Stimulated activated effector memory CD8-positive, alpha-beta T cell treated with anti-CD3 and anti-CD28 coated beads, Interleukin-12 subunit alpha, Interleukin-12 subunit beta, amount 100 ng/mL, for 72 hours (primary cell): Measurements from ENCODE around the gene ANKIB1.

ENCODE experiments used
- ATAC-seq: fragments of 150-1000 bp; cut with Tn5 transposase; 2 replicates; pipeline ENCODE4 v1.10.0; 2021
- DNase-seq, 2 donors: peaks; one replicate each; pipeline ENCODE4 v3.0.0; 2021 to 2022; ENCODE audit warnings: low spot score in 2 of 2
- H3K27ac Mint-ChIP-seq: one replicate; pipeline ENCODE4 v1.8.0; 2022; ENCODE audit warnings: mild to moderate bottlenecking, mixed read lengths
- H3K36me3 Mint-ChIP-seq: one replicate; pipeline ENCODE4 v1.8.0; 2022; ENCODE audit warnings: mild to moderate bottlenecking, mixed read lengths
- H3K4me1 Mint-ChIP-seq: one replicate; pipeline ENCODE4 v1.8.0; 2022; ENCODE audit warnings: mixed read lengths
- H3K4me3 Mint-ChIP-seq: one replicate; pipeline ENCODE4 v1.8.0; 2022; ENCODE audit warnings: mild to moderate bottlenecking, mixed read lengths
- H3K9me3 Mint-ChIP-seq: one replicate; pipeline ENCODE4 v1.8.0; 2022; ENCODE audit warnings: mixed read lengths

Gene ANKIB1

GRCh38 chr7:92245487-92246359 lies at the start of gene ANKIB1, which contains the start of gene KRIT1:
Gene ANKIB1, plus strand, starts transcription at chr7:92245974. Its CDS starts 49,005 bp downstream, at chr7:92294979.
Gene KRIT1, minus strand, starts transcription at chr7:92245914. Its CDS starts 3,779 bp downstream, at chr7:92242135.
- peak within 1 kb of the TSS; percentile 97 for H3K4me3 Mint-ChIP-seq
- no peaks in the 10 kb centered on the region for H3K9me3 Mint-ChIP-seq
- DNase-seq (peak; percentile 68 to 95), ATAC-seq (peak; percentile 91)
- H3K27ac Mint-ChIP-seq, result peak within 1 kb of the TSS; percentile 100
- peaks cover 28% of the 10 kb centered on the region for H3K4me1 Mint-ChIP-seq
- H3K36me3 Mint-ChIP-seq, result peaks cover 42% of the 10 kb centered on the region

- no peak for DNase-seq
- Mint-ChIP-seq H3K4me1 (no peaks in the 10 kb centered on the region), H3K27ac (no peak overlapping the region), H3K36me3 (peaks cover 85% of the 10 kb centered on the region), H3K4me3 (no peak overlapping the region), H3K9me3 (no peaks in the 10 kb centered on the region)
- ATAC-seq, result no peak
Measured at GRCh38 chr7:92200791-92201190, 45.0 kb upstream of the ANKIB1 start.

- Mint-ChIP-seq H3K36me3 (peaks cover 96% of the 10 kb centered on the region), H3K4me3 (no peak overlapping the region), H3K27ac (no peak overlapping the region), H3K9me3 (peaks cover 9% of the 10 kb centered on the region), H3K4me1 (peaks cover 24% of the 10 kb centered on the region)
- ATAC-seq (no peak), DNase-seq (no peak)
Measured at GRCh38 chr7:92205987-92206386, 39.8 kb upstream of the ANKIB1 start.

GRCh38 chr7:92206672-92207071 lies 39.1 kb upstream of the ANKIB1 start:
- H3K36me3 Mint-ChIP-seq, result peaks cover 96% of the 10 kb centered on the region
- ATAC-seq (no peak), DNase-seq (no peak)
- H3K4me1 Mint-ChIP-seq, result peaks cover 24% of the 10 kb centered on the region
- H3K9me3 Mint-ChIP-seq, result peaks cover 9% of the 10 kb centered on the region
- H3K4me3 Mint-ChIP-seq, result no peak overlapping the region
- no peak overlapping the region for H3K27ac Mint-ChIP-seq

- Mint-ChIP-seq H3K4me1 (no peaks in the 10 kb centered on the region), H3K27ac (no peak overlapping the region), H3K4me3 (no peak overlapping the region), H3K9me3 (no peaks in the 10 kb centered on the region), H3K36me3 (peaks cover 100% of the 10 kb centered on the region)
- DNase-seq (no peak), ATAC-seq (no peak)
Measured at GRCh38 chr7:92221766-92222165, 24.0 kb upstream of the ANKIB1 start.

GRCh38 chr7:92226981-92227380 lies 18.8 kb upstream of the ANKIB1 start:
- H3K36me3 Mint-ChIP-seq, result peaks cover 95% of the 10 kb centered on the region
- peaks cover 11% of the 10 kb centered on the region for H3K4me1 Mint-ChIP-seq
- H3K4me3 Mint-ChIP-seq, result no peak overlapping the region
- no peak for DNase-seq
- peak overlapping the region; percentile 30 for H3K27ac Mint-ChIP-seq
- no peaks in the 10 kb centered on the region for H3K9me3 Mint-ChIP-seq
- no peak for ATAC-seq

- Mint-ChIP-seq H3K27ac (peak overlapping the region; percentile 18), H3K9me3 (no peaks in the 10 kb centered on the region), H3K4me1 (peaks cover 11% of the 10 kb centered on the region), H3K36me3 (peaks cover 95% of the 10 kb centered on the region), H3K4me3 (no peak overlapping the region)
- no peak for ATAC-seq
- no peak for DNase-seq
Measured at GRCh38 chr7:92228100-92228499, 17.7 kb upstream of the ANKIB1 start.

GRCh38 chr7:92228742-92229141 lies 17.0 kb upstream of the ANKIB1 start:
- Mint-ChIP-seq H3K27ac (no peak overlapping the region), H3K4me1 (peaks cover 11% of the 10 kb centered on the region), H3K9me3 (no peaks in the 10 kb centered on the region), H3K4me3 (no peak overlapping the region), H3K36me3 (peaks cover 95% of the 10 kb centered on the region)
- DNase-seq (no peak), ATAC-seq (no peak)

- DNase-seq (no peak), ATAC-seq (no peak)
- Mint-ChIP-seq H3K4me3 (no peak overlapping the region), H3K4me1 (peaks cover 11% of the 10 kb centered on the region), H3K9me3 (no peaks in the 10 kb centered on the region), H3K36me3 (peaks cover 95% of the 10 kb centered on the region), H3K27ac (no peak overlapping the region)
Measured at GRCh38 chr7:92230547-92230946, 15.2 kb upstream of the ANKIB1 start.

GRCh38 chr7:92242972-92243371 lies 2.8 kb upstream of the ANKIB1 start:
- ATAC-seq, result no peak
- Mint-ChIP-seq H3K4me3 (no peak overlapping the region), H3K4me1 (peaks cover 22% of the 10 kb centered on the region), H3K9me3 (no peaks in the 10 kb centered on the region), H3K27ac (no peak overlapping the region), H3K36me3 (peaks cover 69% of the 10 kb centered on the region)
- DNase-seq, result no peak

GRCh38 chr7:92244808-92245486 lies 827 bp upstream of the ANKIB1 start:
- peaks cover 28% of the 10 kb centered on the region for H3K4me1 Mint-ChIP-seq
- H3K9me3 Mint-ChIP-seq, result no peaks in the 10 kb centered on the region

GRCh38 chr7:92246360-92247101 lies 757 bp downstream of the ANKIB1 start:
- H3K4me1 Mint-ChIP-seq, result peaks cover 31% of the 10 kb centered on the region
- H3K27ac Mint-ChIP-seq, result peak overlapping the region; percentile 100
- ATAC-seq (peak; percentile 68), DNase-seq (peak in 1 of 2 donors; percentile 6)
- peak overlapping the region; percentile 97 for H3K4me3 Mint-ChIP-seq
- H3K9me3 Mint-ChIP-seq, result no peaks in the 10 kb centered on the region
- peaks cover 34% of the 10 kb centered on the region for H3K36me3 Mint-ChIP-seq

More at GRCh38 chr7:92244808-92245486, 827 bp upstream of the ANKIB1 start:
- Mint-ChIP-seq H3K4me3 (peak overlapping the region; percentile 97), H3K27ac (peak overlapping the region; percentile 100), H3K36me3 (peaks cover 50% of the 10 kb centered on the region)
- DNase-seq (no peak), ATAC-seq (peak; percentile 3)

- H3K4me3 Mint-ChIP-seq, result no peak overlapping the region
Measured at GRCh38 chr7:92250603-92251002, 4.8 kb downstream of the ANKIB1 start.

GRCh38 chr7:92251181-92251580 lies 5.4 kb downstream of the ANKIB1 start:
- peaks cover 6% of the 10 kb centered on the region for H3K36me3 Mint-ChIP-seq
- peaks cover 44% of the 10 kb centered on the region for H3K4me1 Mint-ChIP-seq
- ATAC-seq (no peak), DNase-seq (no peak)
- H3K4me3 Mint-ChIP-seq, result no peak overlapping the region
- H3K27ac Mint-ChIP-seq, result no peak overlapping the region
- H3K9me3 Mint-ChIP-seq, result peaks cover 3% of the 10 kb centered on the region

More at GRCh38 chr7:92250603-92251002, 4.8 kb downstream of the ANKIB1 start:
- DNase-seq (no peak), ATAC-seq (no peak)
- Mint-ChIP-seq H3K27ac (no peak overlapping the region), H3K36me3 (peaks cover 10% of the 10 kb centered on the region), H3K4me1 (peaks cover 44% of the 10 kb centered on the region), H3K9me3 (peaks cover 3% of the 10 kb centered on the region)

GRCh38 chr7:92253251-92253650 lies 7.5 kb downstream of the ANKIB1 start:
- peaks cover 30% of the 10 kb centered on the region for H3K4me1 Mint-ChIP-seq
- no peak overlapping the region for H3K27ac Mint-ChIP-seq
- H3K9me3 Mint-ChIP-seq, result peaks cover 3% of the 10 kb centered on the region
- ATAC-seq, result no peak
- H3K36me3 Mint-ChIP-seq, result no peaks in the 10 kb centered on the region
- no peak for DNase-seq
- no peak overlapping the region for H3K4me3 Mint-ChIP-seq
